Spleen (tissue), 11 donors: Measurements from ENCODE around the gene ABHD6. TPM values are rescaled to one million over a fixed set of nuclear protein-coding genes. Genes with fewer than 3 reads are reported as not detected.
A peak's percentile ranks its signal among the peaks of the same experiment; 100 is the strongest.
"Not testable (repeated sequence)": the region's sequence is repeated elsewhere in the genome, so short reads cannot be mapped to it uniquely, and the experiment has no call there.

Experiments used
- DNase-seq: peaks from one replicate; pipeline ENCODE4 v3.0.0-alpha.2; 2020
- H3K27ac ChIP-seq, 8 donors: fragments of 200-600 bp; sonication (generic) in 7 of 8; 1 replicate in 4 of 8; 2 replicates in 4 of 8; pipeline versions ENCODE4 v1.5.0 to v1.8.0; 2016 to 2021; ENCODE audit warnings: inconsistent platforms in 4 of 8, mild to moderate bottlenecking in 4 of 8, moderate library complexity in 1 of 8
- H3K27me3 ChIP-seq, 7 donors: fragments of 200-600 bp; sonication (generic) in 6 of 7; replicated peaks in 1 of 7; 1 replicate in 4 of 7; 2 replicates in 3 of 7; pipeline versions ENCODE4 v1.5.0 to v1.8.0; 2016 to 2021; ENCODE audit warnings: inconsistent platforms in 3 of 7, mild to moderate bottlenecking in 1 of 7
- H3K36me3 ChIP-seq, 6 donors: fragments of 200-600 bp; sonication (generic) in 5 of 6; 1 replicate in 4 of 6; 2 replicates in 2 of 6; pipeline versions ENCODE4 v1.5.0 to v1.8.0; 2016 to 2021; ENCODE audit warnings: inconsistent platforms in 2 of 6
- H3K4me1 ChIP-seq, 6 donors: fragments of 200-600 bp; sonication (generic) in 5 of 6; 1 replicate in 3 of 6; 2 replicates in 3 of 6; pipeline versions ENCODE4 v1.5.0 to v1.8.0; 2016 to 2021; ENCODE audit warnings: inconsistent platforms in 3 of 6
- H3K4me3 ChIP-seq, 8 donors: fragments of 200-600 bp; sonication (generic) in 7 of 8; 1 replicate in 4 of 8; 2 replicates in 4 of 8; pipeline versions ENCODE4 v1.5.0 to v1.8.0; 2016 to 2021; ENCODE audit warnings: inconsistent platforms in 4 of 8, mild to moderate bottlenecking in 4 of 8, moderate library complexity in 2 of 8
- H3K9me3 ChIP-seq, 8 donors: fragments of 200-600 bp; sonication (generic) in 7 of 8; 1 replicate in 4 of 8; 2 replicates in 4 of 8; pipeline versions ENCODE4 v1.5.0 to v1.8.0; 2016 to 2021; ENCODE audit warnings: inconsistent platforms in 4 of 8
- POLR2A ChIP-seq, 3 donors: fragments of 450-650 bp; IDR thresholded peaks; one replicate each; pipeline ENCODE4 v1.5.1; 2017; ENCODE audit warnings: antibody characterized with exemption in 3 of 3, mild to moderate bottlenecking in 1 of 3
- POLR2AphosphoS5 ChIP-seq, 3 donors: sonication (generic); formaldehyde crosslinking; IDR thresholded peaks; one replicate each; pipeline ENCODE4 v1.5.1; 2017; ENCODE audit warnings: antibody characterized with exemption in 3 of 3
- WGBS, 5 donors: extraction: QIAGEN DNeasy Blood & Tissue Kit in 3 of 5; methylation state at CpG; one replicate each; pipeline versions ENCODE4 v1.1.5 to v1.1.7; 2013 to 2018; 5-methylcytosine and 5-hydroxymethylcytosine counted together
- intact Hi-C: fragments of 100-400 bp; cut with DNase I; formaldehyde crosslinking; loops from one replicate; pipeline ENCODE4 v1.15.0; 2023; ENCODE audit warnings: low total_unique reads
- polyA plus RNA-seq, 3 donors: library from polyadenylated mRNA; stranded (reverse); fragments of 200-250 nt; gene quantifications; one replicate each; pipeline ENCODE4 v1.2.1, GENCODE V29; 2013
- total RNA-seq, 7 donors: library from RNA; depleted of rRNA in 3 of 7; stranded (reverse); fragments of >200 nt in 3 of 7; fragmentation: NEBNext Ultra II Directional in 4 of 7; extraction: Animal tissue kit (Norgen Biotek cat#: 25700) in 4 of 7; gene quantifications; one replicate each; pipeline versions ENCODE4 v1.1.0 to v1.2.1, GENCODE V29; 2016 to 2021
- TF ChIP-seq, protein P1 (sequence below), 11 experiments: fragments of 200-600 bp in 7 of 11; fragments of 450-650 bp in 4 of 11; sonication (generic) in 4 of 11; IDR thresholded peaks in 8 of 11; conservative IDR thresholded peaks in 3 of 11; 1 replicate in 7 of 11; 2 replicates in 4 of 11; pipeline versions ENCODE4 v1.4.0 to v1.8.0; 2016 to 2021; ENCODE audit warnings: antibody characterized with exemption in 11 of 11, inconsistent platforms in 4 of 11, mild to moderate bottlenecking in 1 of 11
- donor health status: healthy with polysubstance abuse.
- donor health status: DM: no; HTN: no; CAD: no; lungs with moderate emphysema.
- donor health status: DM: no; HTN: no; CAD: no.
- donor health status: Bipolar disorder and iron deficiency.
- donor health status: healthy.
- donor health status: DM: no; HTN: no; CAD: no.
- donor health status: DM: yes; HTN: yes; CAD: no.

Gene ABHD6
- total and polyA plus RNA-seq, 10 donors: 17.2 to 79.9 (median 48.4) TPM

DNA sequence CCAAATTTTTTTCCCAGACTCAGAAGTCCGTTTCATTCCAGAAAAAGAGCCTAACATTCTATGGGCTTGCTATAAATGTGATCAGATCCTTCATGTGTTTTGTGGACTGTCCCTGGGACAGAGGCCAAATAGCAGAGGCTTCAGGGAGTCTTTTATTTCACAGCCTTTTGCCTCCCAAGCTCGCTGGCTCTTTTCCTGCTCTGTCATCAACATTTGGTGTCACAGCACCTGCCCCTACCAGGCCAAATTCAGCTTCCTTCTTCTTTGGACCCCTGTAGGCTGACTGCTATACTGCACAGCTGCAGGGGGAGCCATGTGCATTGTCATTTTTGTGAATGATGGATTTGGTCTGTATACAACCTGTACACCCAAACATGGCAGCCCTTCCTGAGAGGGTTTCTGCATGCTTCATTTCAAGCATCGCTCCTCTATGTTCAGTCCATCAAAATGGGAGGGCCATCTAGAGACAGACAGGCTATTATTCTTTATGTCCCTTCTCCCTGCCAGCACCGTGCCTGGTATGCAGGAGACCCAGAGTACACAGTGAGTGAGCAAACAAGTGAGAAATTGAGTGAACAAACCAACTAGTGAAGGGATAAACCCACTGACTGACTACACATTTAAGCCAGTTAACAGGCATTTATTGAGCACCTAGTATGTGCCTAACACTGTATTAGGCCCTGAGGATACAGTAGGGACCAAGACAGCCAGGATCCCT, 50.6 kb downstream of the ABHD6 start:
- no peak overlapping the region for H3K4me3 ChIP-seq
- no peaks in the 10 kb centered on the region for H3K27me3 ChIP-seq
- intact Hi-C loops: no loop called here
- peaks cover 0 to 91% (median 38%) of the 10 kb centered on the region in 6 donors for H3K36me3 ChIP-seq
- peaks cover 0 to 20% (median 3%) of the 10 kb centered on the region in 6 donors for H3K4me1 ChIP-seq
- H3K27ac ChIP-seq: peak overlapping the region in 6 of 8 donors; percentile 22 to 63 (median 44)
- TF ChIP-seq, protein P1, sequence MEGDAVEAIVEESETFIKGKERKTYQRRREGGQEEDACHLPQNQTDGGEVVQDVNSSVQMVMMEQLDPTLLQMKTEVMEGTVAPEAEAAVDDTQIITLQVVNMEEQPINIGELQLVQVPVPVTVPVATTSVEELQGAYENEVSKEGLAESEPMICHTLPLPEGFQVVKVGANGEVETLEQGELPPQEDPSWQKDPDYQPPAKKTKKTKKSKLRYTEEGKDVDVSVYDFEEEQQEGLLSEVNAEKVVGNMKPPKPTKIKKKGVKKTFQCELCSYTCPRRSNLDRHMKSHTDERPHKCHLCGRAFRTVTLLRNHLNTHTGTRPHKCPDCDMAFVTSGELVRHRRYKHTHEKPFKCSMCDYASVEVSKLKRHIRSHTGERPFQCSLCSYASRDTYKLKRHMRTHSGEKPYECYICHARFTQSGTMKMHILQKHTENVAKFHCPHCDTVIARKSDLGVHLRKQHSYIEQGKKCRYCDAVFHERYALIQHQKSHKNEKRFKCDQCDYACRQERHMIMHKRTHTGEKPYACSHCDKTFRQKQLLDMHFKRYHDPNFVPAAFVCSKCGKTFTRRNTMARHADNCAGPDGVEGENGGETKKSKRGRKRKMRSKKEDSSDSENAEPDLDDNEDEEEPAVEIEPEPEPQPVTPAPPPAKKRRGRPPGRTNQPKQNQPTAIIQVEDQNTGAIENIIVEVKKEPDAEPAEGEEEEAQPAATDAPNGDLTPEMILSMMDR (IDR thresholded peaks at IDR 0.05 in 8 of 11, conservative IDR thresholded peaks at IDR 0.05 in 3 of 11): peak in 2 of 11 experiments; percentile 12 to 14
- TF ChIP-seq POLR2AphosphoS5 (IDR thresholded peaks at IDR 0.05) (no peak), POLR2A (IDR thresholded peaks at IDR 0.05) (no peak)
- WGBS, 5 donors: 70 to 83% (median 77%) methylated on average over 4 of the region's 4 CpGs
- H3K9me3 ChIP-seq: no peaks in the 10 kb centered on the region
- DNase-seq: no peak

DNA sequence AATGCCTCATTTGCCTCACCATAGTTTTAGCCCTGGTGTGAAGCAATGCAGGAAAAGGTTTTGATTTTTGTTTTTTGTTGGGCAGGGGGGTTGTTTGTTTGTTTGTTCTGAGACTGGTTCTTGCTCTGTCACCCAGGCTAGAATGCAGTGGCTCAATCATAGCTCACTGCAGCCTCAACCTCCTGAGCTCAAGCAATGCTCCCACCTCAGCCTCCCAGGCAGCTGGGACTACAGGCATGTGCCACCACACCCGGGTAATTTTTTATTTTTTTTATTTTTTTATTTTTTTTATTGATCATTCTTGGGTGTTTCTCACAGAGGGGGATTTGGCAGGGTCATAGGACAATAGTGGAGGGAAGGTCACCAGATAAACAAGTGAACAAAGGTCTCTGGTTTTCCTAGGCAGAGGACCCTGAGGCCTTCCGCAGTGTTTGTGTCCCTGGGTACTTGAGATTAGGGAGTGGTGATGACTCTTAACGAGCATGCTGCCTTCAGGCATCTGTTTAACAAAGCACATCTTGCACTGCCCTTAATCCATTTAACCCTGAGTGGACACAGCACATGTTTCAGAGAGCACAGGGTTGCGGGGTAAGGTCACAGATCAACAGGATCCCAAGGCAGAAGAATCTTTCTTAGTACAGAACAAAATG, 51.5 kb downstream of the ABHD6 start:
- Histone ChIP-seq H3K36me3 (peaks cover 0 to 91% (median 40%) of the 10 kb centered on the region in 6 donors), H3K27ac (peak overlapping the region in 3 of 8 donors; percentile 27 to 63 (median 52)), H3K4me1 (peaks cover 0 to 20% (median 3%) of the 10 kb centered on the region in 6 donors)
- intact Hi-C loops, H3K27me3 ChIP-seq, H3K9me3 ChIP-seq, H3K4me3 ChIP-seq, DNase-seq: not testable (repeated sequence)
- WGBS, 5 donors: 71 to 82% (median 78%) methylated on average over 3 of the region's 4 CpGs

DNA sequence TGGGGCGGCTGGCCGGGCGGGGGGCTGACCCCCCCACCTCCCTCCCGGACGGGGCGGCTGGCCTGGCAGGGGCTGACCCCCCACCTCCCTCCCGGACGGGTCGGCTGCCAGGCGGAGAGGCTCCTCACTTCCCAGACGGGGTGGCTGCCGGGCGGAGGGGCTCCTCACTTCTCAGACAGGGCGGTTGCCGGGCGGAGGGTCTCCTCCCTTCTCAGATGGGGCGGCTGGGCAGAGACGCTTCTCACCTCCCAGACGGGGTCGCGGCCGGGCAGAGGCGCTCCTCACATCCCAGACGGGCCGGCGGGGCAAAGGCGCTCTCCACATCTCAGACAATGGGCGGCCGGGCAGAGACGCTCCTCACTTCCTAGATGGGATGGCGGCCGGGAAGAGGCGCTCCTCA, 52.9 kb downstream of the ABHD6 start:
- not testable (repeated sequence) for H3K27me3 ChIP-seq, H3K27ac ChIP-seq, H3K9me3 ChIP-seq, DNase-seq, H3K4me3 ChIP-seq
- 92 to 100% (median 97%) methylated on average over 6 to 32 of the region's 33 CpGs for WGBS, 5 donors
- Histone ChIP-seq H3K36me3 (peaks cover 0 to 84% (median 36%) of the 10 kb centered on the region in 6 donors), H3K4me1 (peaks cover 0 to 20% (median 3%) of the 10 kb centered on the region in 6 donors)
- intact Hi-C loops: loop anchor here (10.0 kb wide), 1 partner anchor 46 kb away; no protein-coding TSS in a partner anchor

DNA sequence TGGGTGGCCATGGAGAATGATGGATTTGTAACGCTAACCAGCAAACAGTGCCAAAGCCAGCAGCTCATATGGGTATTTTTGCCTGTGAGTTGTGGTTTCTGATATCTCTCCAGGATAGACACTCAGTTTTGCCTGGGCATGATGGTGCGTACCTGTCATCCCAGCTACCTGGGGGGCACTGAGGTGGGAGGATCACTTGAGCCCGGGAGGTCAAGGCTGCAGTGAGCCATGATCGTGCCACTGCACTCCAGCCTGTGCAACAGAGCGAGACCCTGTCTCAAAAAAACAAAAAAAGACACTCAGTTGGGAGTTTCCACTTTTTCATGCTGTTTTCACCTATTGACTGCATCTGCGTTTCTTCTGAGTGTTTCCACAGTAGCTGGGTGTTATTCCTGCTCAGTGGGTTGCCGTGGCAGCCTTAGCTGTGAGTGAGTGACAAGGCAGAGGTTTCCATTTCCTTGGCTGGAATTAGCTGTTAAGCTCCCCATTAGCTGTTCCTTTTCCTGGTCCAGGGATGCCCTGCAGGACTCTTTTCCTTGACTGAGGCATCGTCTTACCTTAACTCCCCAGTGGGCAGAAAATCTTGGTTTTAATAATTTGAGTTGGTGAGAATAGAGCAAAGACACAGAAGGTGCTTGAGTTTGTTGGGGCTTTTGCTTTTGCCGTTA, 54.2 kb downstream of the ABHD6 start:
- Histone ChIP-seq H3K4me1 (peaks cover 0 to 27% (median 3%) of the 10 kb centered on the region in 6 donors), H3K27me3 (no peaks in the 10 kb centered on the region), H3K4me3 (no peak overlapping the region), H3K9me3 (peaks cover 0 to 10% (median 0%) of the 10 kb centered on the region in 8 donors), H3K36me3 (peaks cover 0 to 71% (median 27%) of the 10 kb centered on the region in 6 donors), H3K27ac (no peak overlapping the region)
- intact Hi-C loops: loop anchor here (10.0 kb wide), 1 partner anchor 47 kb away; no protein-coding TSS in a partner anchor
- no peak for DNase-seq
- TF ChIP-seq POLR2A (IDR thresholded peaks at IDR 0.05) (no peak), POLR2AphosphoS5 (IDR thresholded peaks at IDR 0.05) (no peak)
- TF ChIP-seq, protein P1 (IDR thresholded peaks at IDR 0.05 in 8 of 11, conservative IDR thresholded peaks at IDR 0.05 in 3 of 11): no peak
- 68 to 88% (median 79%) methylated on average over 9 of the region's 9 CpGs for WGBS, 5 donors
